ENCODE measurements around the gene SIX5.
A peak's percentile ranks its signal among the peaks of the same experiment; 100 is the strongest.
"Not testable (repeated sequence)": the region's sequence is repeated elsewhere in the genome, so short reads cannot be mapped to it uniquely, and the experiment has no call there.

Gene SIX5

GRCh38 chr19:45754323-45754722, 14.7 kb downstream of the SIX5 start:
- DNase-seq (ENCODE audit: low read depth): no peak

- no peak for DNase-seq (ENCODE audit: low read depth)
Observed at GRCh38 chr19:45753548-45753947, 15.5 kb downstream of the SIX5 start.

GRCh38 chr19:45752639-45753038, 16.4 kb downstream of the SIX5 start:
- DNase-seq (ENCODE audit: low read depth): no peak

- DNase-seq (ENCODE audit: low read depth): not testable (repeated sequence)
Observed at GRCh38 chr19:45751483-45751882, 17.6 kb downstream of the SIX5 start.

- DNase-seq (ENCODE audit: low read depth): no peak
Observed at GRCh38 chr19:45747513-45747912, 21.5 kb downstream of the SIX5 start.

GRCh38 chr19:45746866-45747265, 22.2 kb downstream of the SIX5 start:
- DNase-seq (ENCODE audit: low read depth): no peak

- DNase-seq (ENCODE audit: low read depth): no peak
Observed at GRCh38 chr19:45745606-45746005, 23.4 kb downstream of the SIX5 start.

- DNase-seq (ENCODE audit: low read depth): no peak
Observed at GRCh38 chr19:45742969-45743368, 26.1 kb downstream of the SIX5 start.

GRCh38 chr19:45739498-45740439, 29.3 kb downstream of the SIX5 start:
- DNase-seq (ENCODE audit: low read depth): no peak

GRCh38 chr19:45733160-45733810, 35.8 kb downstream of the SIX5 start, which contains the start of gene MEIOSIN:
MEIOSIN (plus strand) TSS chr19:45733439; CDS start chr19:45735377, 1,938 bp downstream.
- no peak for DNase-seq (ENCODE audit: low read depth)

- DNase-seq (ENCODE audit: low read depth): peak; percentile 94
Observed at GRCh38 chr19:45730368-45731288, 38.4 kb downstream of the SIX5 start, which contains the start of gene FBXO46. FBXO46 (minus strand) TSS chr19:45730896; CDS start chr19:45713495, 17,401 bp downstream.

- DNase-seq (ENCODE audit: low read depth): no peak
Observed at GRCh38 chr19:45729800-45730290, 39.2 kb downstream of the SIX5 start.

- DNase-seq (ENCODE audit: low read depth): not testable (repeated sequence)
Observed at GRCh38 chr19:45728683-45729082, 40.4 kb downstream of the SIX5 start.

GRCh38 chr19:45720065-45720464, 49.0 kb downstream of the SIX5 start:
- not testable (repeated sequence) for DNase-seq (ENCODE audit: low read depth)

- DNase-seq (ENCODE audit: low read depth): no peak
Observed at GRCh38 chr19:45717983-45718650, 50.9 kb downstream of the SIX5 start.

GRCh38 chr19:45717131-45717982, 51.7 kb downstream of the SIX5 start:
- DNase-seq (ENCODE audit: low read depth): peak; percentile 98

- DNase-seq (ENCODE audit: low read depth): no peak
Observed at GRCh38 chr19:45716359-45717130, 52.5 kb downstream of the SIX5 start.

- no peak for DNase-seq (ENCODE audit: low read depth)
Observed at GRCh38 chr19:45715139-45715538, 53.9 kb downstream of the SIX5 start.
